Gastroesophageal sphincter (tissue), 4 donors: ENCODE measurements around the gene MAP7D3. TPM values are rescaled to one million over a fixed set of nuclear protein-coding genes. Genes with fewer than 3 reads are reported as not detected.

Source experiments
- ATAC-seq: fragments of 150-250 bp; one replicate; pipeline ENCODE4 v1.9.1; 2016; ENCODE audit warnings: mild to moderate bottlenecking, moderate library complexity
- H3K27ac ChIP-seq, 4 donors: fragments of 200-600 bp; sonication (generic) in 3 of 4; 1 replicate in 3 of 4; 2 replicates in 1 of 4; pipeline ENCODE4 v1.5.1; 2016 to 2019
- H3K27me3 ChIP-seq: fragments of 200-600 bp; sonication (generic); one replicate; pipeline ENCODE4 v1.5.1; 2019
- H3K36me3 ChIP-seq, 2 donors: fragments of 200-600 bp; sonication (generic); one replicate each; pipeline ENCODE4 v1.5.1; 2019; ENCODE audit warnings: control low read depth in 1 of 2
- H3K4me1 ChIP-seq, 3 donors: fragments of 200-600 bp; sonication (generic); 1 replicate in 2 of 3; 2 replicates in 1 of 3; pipeline ENCODE4 v1.5.1; 2016 to 2019; ENCODE audit warnings: control low read depth in 2 of 3
- H3K4me3 ChIP-seq, 2 donors: fragments of 200-600 bp; sonication (generic); one replicate each; pipeline ENCODE4 v1.5.1; 2019; ENCODE audit warnings: mild to moderate bottlenecking in 1 of 2, moderate library complexity in 1 of 2
- H3K9me3 ChIP-seq, 3 donors: fragments of 200-600 bp; sonication (generic); one replicate each; pipeline ENCODE4 v1.5.1; 2017 to 2019; ENCODE audit warnings: control low read depth in 2 of 3
- CTCF ChIP-seq, 4 experiments: fragments of 200-600 bp in 2 of 4; fragments of 450-650 bp in 2 of 4; sonication (generic) in 1 of 4; IDR thresholded peaks; one replicate each; pipeline ENCODE4 v1.5.1; 2017 to 2019; ENCODE audit warnings: antibody characterized with exemption in 4 of 4, mild to moderate bottlenecking in 2 of 4, moderate library complexity in 2 of 4
- EP300 ChIP-seq: sonication (generic); formaldehyde crosslinking; IDR thresholded peaks from one replicate; pipeline ENCODE4 v1.6.1; 2017; ENCODE audit warnings: antibody characterized with exemption, mild to moderate bottlenecking
- POLR2A ChIP-seq, 2 donors: fragments of 450-650 bp; IDR thresholded peaks; one replicate each; pipeline ENCODE4 v1.6.1; 2017; ENCODE audit warnings: antibody characterized with exemption in 2 of 2, mild to moderate bottlenecking in 2 of 2, moderate library complexity in 1 of 2
- POLR2AphosphoS5 ChIP-seq: sonication (generic); formaldehyde crosslinking; IDR thresholded peaks from one replicate; pipeline ENCODE4 v1.6.1; 2017; ENCODE audit warnings: antibody characterized with exemption
- WGBS, 2 donors: methylation state at CpG; one replicate each; pipeline ENCODE4 v1.1.5; 2018; ENCODE audit warnings: low coverage in 1 of 2; 5-methylcytosine and 5-hydroxymethylcytosine counted together
- total RNA-seq, 4 donors: library from RNA; depleted of rRNA; stranded (reverse); fragments of >200 nt; gene quantifications; one replicate each; pipeline ENCODE4 v1.1.0, GENCODE V29; 2016

MAP7D3 gene
- total RNA-seq, 4 donors from 2014 or later = 17.1 to 30.5 (median 23.0) TPM

GRCh38 chrX:136220540-136220939, 30.7 kb downstream of the MAP7D3 start:
- no peak for ATAC-seq
- TF ChIP-seq POLR2AphosphoS5 = no peak
- Histone ChIP-seq H3K9me3 (no peaks in the 10 kb centered on the region), H3K27ac (no peak overlapping the region), H3K36me3 (peaks cover 0 to 79% of the 10 kb centered on the region in 2 donors), H3K4me3 (no peak overlapping the region), H3K27me3 (no peaks in the 10 kb centered on the region), H3K4me1 (no peaks in the 10 kb centered on the region)
- 63 to 85% methylated on average over 2 to 4 of the region's 4 CpGs for WGBS, 2 donors

GRCh38 chrX:136219893-136220292, 31.3 kb downstream of the MAP7D3 start:
- Histone ChIP-seq H3K27me3 (no peaks in the 10 kb centered on the region), H3K36me3 (peaks cover 0 to 72% of the 10 kb centered on the region in 2 donors), H3K4me1 (no peaks in the 10 kb centered on the region), H3K27ac (no peak overlapping the region), H3K4me3 (no peak overlapping the region), H3K9me3 (no peaks in the 10 kb centered on the region)
- no peak for ATAC-seq
- 43 to 85% methylated on average over 3 of the region's 5 CpGs for WGBS, 2 donors
- TF ChIP-seq POLR2AphosphoS5 = no peak
- no peak for TF ChIP-seq EP300
- TF ChIP-seq CTCF (IDR thresholded peaks at IDR 0.05) = no peak
- TF ChIP-seq POLR2A (IDR thresholded peaks at IDR 0.05) = no peak

GRCh38 chrX:136215559-136215958, 35.6 kb downstream of the MAP7D3 start:
- Histone ChIP-seq H3K27me3 (no peaks in the 10 kb centered on the region), H3K4me1 (peaks cover 0 to 7% (median 0%) of the 10 kb centered on the region in 3 donors), H3K36me3 (peaks cover 0 to 31% of the 10 kb centered on the region in 2 donors), H3K9me3 (no peaks in the 10 kb centered on the region), H3K4me3 (no peak overlapping the region), H3K27ac (peak overlapping the region in 3 of 4 donors; percentile 92 to 96 (median 93))
- ATAC-seq = no peak
- TF ChIP-seq POLR2AphosphoS5 (no peak), EP300 (no peak), CTCF (IDR thresholded peaks at IDR 0.05) (no peak), POLR2A (IDR thresholded peaks at IDR 0.05) (no peak)

- H3K4me1 ChIP-seq = peaks cover 0 to 14% (median 0%) of the 10 kb centered on the region in 3 donors
- H3K4me3 ChIP-seq = no peak overlapping the region
- H3K27me3 ChIP-seq = no peaks in the 10 kb centered on the region
- H3K36me3 ChIP-seq = peaks cover 0 to 30% of the 10 kb centered on the region in 2 donors
- ATAC-seq = no peak
- H3K27ac ChIP-seq = peak overlapping the region in 3 of 4 donors; percentile 92 to 96 (median 93)
- no peaks in the 10 kb centered on the region for H3K9me3 ChIP-seq
- WGBS, 2 donors = 39 to 46% methylated on average over 3 to 4 of the region's 7 CpGs
- no peak for TF ChIP-seq POLR2A (IDR thresholded peaks at IDR 0.05)
- peak; percentile 6 for TF ChIP-seq POLR2AphosphoS5
- TF ChIP-seq CTCF (IDR thresholded peaks at IDR 0.05) = no peak
- no peak for TF ChIP-seq EP300
Measured at GRCh38 chrX:136214551-136214950, 36.6 kb downstream of the MAP7D3 start.

GRCh38 chrX:136212557-136213111, 38.6 kb downstream of the MAP7D3 start:
- Histone ChIP-seq H3K4me3 (no peak overlapping the region), H3K27me3 (no peaks in the 10 kb centered on the region), H3K4me1 (peaks cover 0 to 33% (median 4%) of the 10 kb centered on the region in 3 donors), H3K9me3 (no peaks in the 10 kb centered on the region), H3K27ac (peak overlapping the region; percentile 92 to 96 (median 94)), H3K36me3 (peaks cover 0 to 32% of the 10 kb centered on the region in 2 donors)
- ATAC-seq = peak; percentile 1
- TF ChIP-seq EP300 = no peak
- peak; percentile 5 for TF ChIP-seq POLR2AphosphoS5
- WGBS, 2 donors = 25 to 52% methylated on average over 8 of the region's 17 CpGs
